GM23338 (cell line): ENCODE results near the gene CD6. TPM values are rescaled to one million over a fixed set of nuclear protein-coding genes. Genes with fewer than 3 reads are reported as not detected.

Source experiments
- ATAC-seq: fragments of 200-7000 bp; cut with Tn5 transposase; 3 replicates; pipeline ENCODE4 v1.9.1; 2020
- DNase-seq: peaks from one replicate; pipeline ENCODE4 v3.0.0-alpha.2; 2015; ENCODE audit warnings: low spot score
- H2AFZ ChIP-seq: fragments of 200-600 bp; sonication (generic); 2 replicates; pipeline ENCODE4 v1.8.0; 2016; ENCODE audit warnings: antibody characterized with exemption, mild to moderate bottlenecking, moderate library complexity
- H3F3A ChIP-seq: fragments of 200-600 bp; sonication (generic); replicated peaks from 2 replicates; pipeline ENCODE4 v1.8.0; 2017; ENCODE audit warnings: antibody characterized with exemption, mixed run types, low read depth
- H3K27ac ChIP-seq: fragments of 200-600 bp; sonication (generic); 2 replicates; pipeline ENCODE4 v1.6.1; 2016; ENCODE audit warnings: low read depth
- H3K27me3 ChIP-seq: fragments of 200-600 bp; sonication (generic); 2 replicates; pipeline ENCODE4 v1.8.0; 2016; ENCODE audit warnings: mild to moderate bottlenecking, mixed run types, moderate library complexity; ENCODE audit not compliant: insufficient read depth
- H3K36me3 ChIP-seq: fragments of 200-600 bp; sonication (generic); 2 replicates; pipeline ENCODE4 v1.8.0; 2016; ENCODE audit warnings: mild to moderate bottlenecking; ENCODE audit not compliant: insufficient read depth
- H3K4me1 ChIP-seq: fragments of 200-600 bp; sonication (generic); 2 replicates; pipeline ENCODE4 v1.8.0; 2016; ENCODE audit warnings: mild to moderate bottlenecking, moderate library complexity; ENCODE audit not compliant: insufficient read depth
- H3K4me2 ChIP-seq: fragments of 200-600 bp; sonication (generic); 2 replicates; pipeline ENCODE4 v1.7.1; 2017; ENCODE audit warnings: mixed run types
- H3K4me3 ChIP-seq: fragments of 200-600 bp; sonication (generic); 2 replicates; pipeline ENCODE4 v1.6.1; 2016; ENCODE audit warnings: mixed run types
- H3K79me2 ChIP-seq: fragments of 200-600 bp; sonication (generic); replicated peaks from 2 replicates; pipeline ENCODE4 v1.8.0; 2017; ENCODE audit warnings: mild to moderate bottlenecking; ENCODE audit not compliant: insufficient read depth
- H3K9me2 ChIP-seq: fragments of 200-600 bp; sonication (generic); 2 replicates; pipeline ENCODE4 v1.8.0; 2017; ENCODE audit not compliant: insufficient read depth
- H4K20me1 ChIP-seq: fragments of 200-600 bp; sonication (generic); replicated peaks from 2 replicates; pipeline ENCODE4 v1.8.0; 2017; ENCODE audit warnings: mild to moderate bottlenecking; ENCODE audit not compliant: insufficient read depth
- H3K27ac Mint-ChIP-seq: 2 replicates; pipeline ENCODE4 v1.8.0; 2020; ENCODE audit warnings: inconsistent platforms, mild to moderate bottlenecking, moderate library complexity, mixed read lengths
- H3K27me3 Mint-ChIP-seq: 3 replicates; pipeline ENCODE4 v1.8.0; 2022; ENCODE audit warnings: low read depth, mild to moderate bottlenecking, moderate library complexity, mixed read lengths, inconsistent platforms; ENCODE audit not compliant: insufficient read depth, poor library complexity
- H3K36me3 Mint-ChIP-seq: 3 replicates; pipeline ENCODE4 v1.8.0; 2021; ENCODE audit warnings: low read depth, mild to moderate bottlenecking, inconsistent platforms, moderate library complexity, mixed read lengths
- H3K4me1 Mint-ChIP-seq: 3 replicates; pipeline ENCODE4 v1.8.0; 2020; ENCODE audit warnings: mild to moderate bottlenecking, inconsistent platforms, mixed read lengths
- H3K4me3 Mint-ChIP-seq: 3 replicates; pipeline ENCODE4 v1.8.0; 2021; ENCODE audit warnings: moderate library complexity, mild to moderate bottlenecking, inconsistent platforms, mixed read lengths
- H3K9me3 Mint-ChIP-seq: 3 replicates; pipeline ENCODE4 v1.8.0; 2020; ENCODE audit warnings: moderate library complexity, mild to moderate bottlenecking, inconsistent platforms, mixed read lengths
- CREB1 ChIP-seq: fragments of 250-450 bp; sonication (Bioruptor Pico); IDR thresholded peaks from 2 replicates; pipeline ENCODE4 v1.5.0; 2020; ENCODE audit warnings: low read depth, mild to moderate bottlenecking, moderate library complexity
- EZH2 ChIP-seq: fragments of 200-600 bp; sonication (generic); IDR thresholded peaks from one replicate; pipeline ENCODE4 v1.8.0; 2017; ENCODE audit warnings: antibody characterized with exemption, mild to moderate bottlenecking, low read depth; ENCODE audit not compliant: unreplicated experiment
- JUNB ChIP-seq: IDR thresholded peaks from one replicate; pipeline ENCODE4 v1.6.1; 2016; ENCODE audit warnings: antibody characterized with exemption; ENCODE audit not compliant: unreplicated experiment
- NANOG ChIP-seq: IDR thresholded peaks from 2 replicates; pipeline ENCODE4 v1.6.1; 2016; ENCODE audit warnings: antibody characterized with exemption, borderline replicate concordance
- REST ChIP-seq: IDR thresholded peaks from one replicate; pipeline ENCODE4 v1.6.1; 2018; ENCODE audit warnings: antibody characterized with exemption; ENCODE audit not compliant: unreplicated experiment
- STAT1 ChIP-seq: IDR thresholded peaks from one replicate; pipeline ENCODE4 v1.6.1; 2016; ENCODE audit warnings: antibody characterized with exemption; ENCODE audit not compliant: unreplicated experiment
- ZNF331 ChIP-seq: fragments of 250-450 bp; sonication (Bioruptor Pico); IDR thresholded peaks from 2 replicates; pipeline ENCODE4 v1.5.0; 2020; ENCODE audit warnings: low read depth, mild to moderate bottlenecking, moderate library complexity
- polyA plus RNA-seq: library from polyadenylated mRNA; unstranded; fragments of >200 nt; fragmentation: Nextera tagmentation; extraction: Ambion mirVana; gene quantifications from 2 replicates; pipeline ENCODE4 v1.2.1, GENCODE V29; 2016
- total RNA-seq: library from RNA; depleted of rRNA; stranded (reverse); fragments of >200 nt; shearing (Covaris generic); gene quantifications from 2 replicates; pipeline ENCODE4 v1.2.3, GENCODE V29; 2014
- TF ChIP-seq, protein P1 (sequence below), 2 experiments: fragments of 200-600 bp in 1 of 2; sonication (generic) in 1 of 2; conservative IDR thresholded peaks; 2 replicates each; pipeline versions ENCODE4 v1.5.1 to v1.6.1; 2016 to 2017; ENCODE audit warnings: antibody characterized with exemption in 2 of 2, low read depth in 2 of 2, mild to moderate bottlenecking in 2 of 2, moderate library complexity in 1 of 2
- TF ChIP-seq, protein P2 (sequence below): IDR thresholded peaks from 2 replicates; pipeline ENCODE4 v1.6.1; 2016; ENCODE audit warnings: antibody characterized with exemption

Gene CD6
- total and polyA plus RNA-seq, 2 experiments from 2014 or later, result 0.49 TPM; not detected in 1

- Histone ChIP-seq H3K79me2 (no peaks in the 10 kb centered on the region), H3K36me3 (0 out of 2 replicates have a peak, but pooled peaks cover 6% of the 10 kb centered on the region), H4K20me1 (peaks cover 11% of the 10 kb centered on the region; the same call in 1 of the 2 replicates), H3K4me2 (no peak overlapping the region), H3K9me2 (no peaks in the 10 kb centered on the region), H3K27ac (no peak overlapping the region), H3K27me3 (peaks cover 10% of the 10 kb centered on the region; the same call in 1 of the 2 replicates), H2AFZ (no peak overlapping the region), H3K4me3 (no peak overlapping the region), H3K4me1 (peaks cover 6% of the 10 kb centered on the region), H3F3A (no peaks in the 10 kb centered on the region)
- Mint-ChIP-seq H3K27me3 (peaks cover 6% of the 10 kb centered on the region), H3K36me3 (peaks cover 50% of the 10 kb centered on the region), H3K4me3 (no peak overlapping the region), H3K9me3 (no peaks in the 10 kb centered on the region; the same call in 2 of the 3 replicates), H3K27ac (no peak overlapping the region), H3K4me1 (peaks cover 22% of the 10 kb centered on the region)
- TF ChIP-seq NANOG (no peak), CREB1 (no peak), JUNB (no peak), REST (no peak), ZNF331 (CRISPR knock-in tag) (no peak), EZH2 (no peak), STAT1 (no peak)
- TF ChIP-seq, protein P1, sequence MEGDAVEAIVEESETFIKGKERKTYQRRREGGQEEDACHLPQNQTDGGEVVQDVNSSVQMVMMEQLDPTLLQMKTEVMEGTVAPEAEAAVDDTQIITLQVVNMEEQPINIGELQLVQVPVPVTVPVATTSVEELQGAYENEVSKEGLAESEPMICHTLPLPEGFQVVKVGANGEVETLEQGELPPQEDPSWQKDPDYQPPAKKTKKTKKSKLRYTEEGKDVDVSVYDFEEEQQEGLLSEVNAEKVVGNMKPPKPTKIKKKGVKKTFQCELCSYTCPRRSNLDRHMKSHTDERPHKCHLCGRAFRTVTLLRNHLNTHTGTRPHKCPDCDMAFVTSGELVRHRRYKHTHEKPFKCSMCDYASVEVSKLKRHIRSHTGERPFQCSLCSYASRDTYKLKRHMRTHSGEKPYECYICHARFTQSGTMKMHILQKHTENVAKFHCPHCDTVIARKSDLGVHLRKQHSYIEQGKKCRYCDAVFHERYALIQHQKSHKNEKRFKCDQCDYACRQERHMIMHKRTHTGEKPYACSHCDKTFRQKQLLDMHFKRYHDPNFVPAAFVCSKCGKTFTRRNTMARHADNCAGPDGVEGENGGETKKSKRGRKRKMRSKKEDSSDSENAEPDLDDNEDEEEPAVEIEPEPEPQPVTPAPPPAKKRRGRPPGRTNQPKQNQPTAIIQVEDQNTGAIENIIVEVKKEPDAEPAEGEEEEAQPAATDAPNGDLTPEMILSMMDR (conservative IDR thresholded peaks at IDR 0.05; ENCODE audit: low read depth in 2 of 2), result no peak
- TF ChIP-seq, protein P2, sequence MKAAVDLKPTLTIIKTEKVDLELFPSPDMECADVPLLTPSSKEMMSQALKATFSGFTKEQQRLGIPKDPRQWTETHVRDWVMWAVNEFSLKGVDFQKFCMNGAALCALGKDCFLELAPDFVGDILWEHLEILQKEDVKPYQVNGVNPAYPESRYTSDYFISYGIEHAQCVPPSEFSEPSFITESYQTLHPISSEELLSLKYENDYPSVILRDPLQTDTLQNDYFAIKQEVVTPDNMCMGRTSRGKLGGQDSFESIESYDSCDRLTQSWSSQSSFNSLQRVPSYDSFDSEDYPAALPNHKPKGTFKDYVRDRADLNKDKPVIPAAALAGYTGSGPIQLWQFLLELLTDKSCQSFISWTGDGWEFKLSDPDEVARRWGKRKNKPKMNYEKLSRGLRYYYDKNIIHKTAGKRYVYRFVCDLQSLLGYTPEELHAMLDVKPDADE, result no peak
- DNase-seq (no peak), ATAC-seq (no peak)
Measured at GRCh38 chr11:60927061-60927592, 44.4 kb upstream of the CD6 start.
